Stimulated activated CD4-positive, alpha-beta T cell treated with anti-CD3 and anti-CD28 coated beads, Interleukin-4, amount 100 ng/mL, for 4 hours (primary cell): ENCODE data around the gene PPP1R14C.
"Not testable (repeated sequence)": the region's sequence is repeated elsewhere in the genome, so short reads cannot be mapped to it uniquely, and the experiment has no call there.

Source experiments
- DNase-seq, 2 experiments: peaks; one replicate each; pipeline ENCODE4 v3.0.0-alpha.2; 2020

Gene PPP1R14C, protein sequence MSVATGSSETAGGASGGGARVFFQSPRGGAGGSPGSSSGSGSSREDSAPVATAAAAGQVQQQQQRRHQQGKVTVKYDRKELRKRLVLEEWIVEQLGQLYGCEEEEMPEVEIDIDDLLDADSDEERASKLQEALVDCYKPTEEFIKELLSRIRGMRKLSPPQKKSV

DNA sequence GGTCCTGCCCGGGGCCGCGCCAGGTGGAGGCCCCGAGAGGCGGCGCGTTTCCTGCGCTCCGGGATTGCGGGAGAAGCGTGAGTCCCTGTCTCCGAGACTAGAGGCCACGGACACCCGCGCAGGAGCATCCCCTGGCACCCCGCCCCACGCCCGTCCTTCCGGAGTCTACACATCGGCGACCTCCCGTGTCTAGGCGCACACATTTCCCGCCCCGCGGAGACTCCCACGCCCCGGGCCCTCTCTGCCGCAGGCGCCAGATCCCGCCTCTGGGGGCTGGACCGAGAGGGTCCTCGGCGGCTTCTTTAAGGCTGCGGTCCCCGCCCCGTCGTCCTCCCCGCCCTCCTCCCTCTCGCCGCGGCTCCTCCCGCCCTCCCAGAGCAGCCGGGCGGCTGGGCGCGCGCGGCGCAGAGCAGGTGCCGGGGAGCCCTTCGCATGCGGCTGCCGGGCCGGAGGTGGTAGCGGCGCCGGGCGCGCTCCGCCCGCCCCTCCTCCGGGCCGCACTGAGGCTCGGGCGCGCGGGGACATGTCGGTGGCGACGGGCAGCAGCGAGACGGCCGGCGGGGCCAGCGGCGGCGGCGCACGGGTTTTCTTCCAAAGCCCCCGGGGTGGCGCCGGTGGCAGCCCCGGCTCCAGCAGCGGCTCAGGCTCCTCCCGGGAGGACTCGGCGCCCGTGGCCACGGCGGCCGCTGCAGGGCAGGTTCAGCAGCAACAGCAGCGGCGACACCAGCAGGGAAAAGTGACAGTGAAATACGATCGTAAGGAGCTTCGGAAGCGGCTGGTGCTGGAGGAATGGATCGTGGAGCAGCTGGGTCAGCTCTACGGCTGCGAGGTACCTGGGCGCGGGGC, at the start of gene PPP1R14C:
Gene PPP1R14C, plus strand, starts transcription at position 375 of the 846 bp plus-strand sequence. Its CDS starts 149 bp downstream, at position 524.
- DNase-seq = peak in 1 of 2 experiments; percentile 9

- no peak for DNase-seq
These were observed 49.4 kb upstream of the PPP1R14C start for GRCh38 chr6:150093397-150093796.

DNA sequence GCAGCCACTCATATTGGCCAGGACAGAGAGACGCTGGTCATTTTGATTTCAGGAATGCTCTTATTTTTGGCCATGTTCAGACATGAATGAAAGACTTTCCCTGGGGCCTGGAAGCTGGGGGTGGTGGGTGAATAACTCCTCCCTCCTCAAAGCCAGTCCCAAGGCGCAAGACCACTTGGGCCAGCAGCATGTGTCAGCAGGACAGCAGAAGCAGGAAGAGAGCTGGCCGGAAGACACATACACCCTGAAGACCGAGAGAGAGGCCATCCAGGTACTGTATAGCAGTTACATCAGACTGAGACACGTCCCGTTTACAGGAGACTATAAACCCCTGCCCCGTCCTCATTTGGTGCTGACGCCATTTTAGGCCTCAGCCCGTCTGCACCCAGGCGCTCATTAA, 44.7 kb upstream of the PPP1R14C start:
- no peak for DNase-seq

DNA sequence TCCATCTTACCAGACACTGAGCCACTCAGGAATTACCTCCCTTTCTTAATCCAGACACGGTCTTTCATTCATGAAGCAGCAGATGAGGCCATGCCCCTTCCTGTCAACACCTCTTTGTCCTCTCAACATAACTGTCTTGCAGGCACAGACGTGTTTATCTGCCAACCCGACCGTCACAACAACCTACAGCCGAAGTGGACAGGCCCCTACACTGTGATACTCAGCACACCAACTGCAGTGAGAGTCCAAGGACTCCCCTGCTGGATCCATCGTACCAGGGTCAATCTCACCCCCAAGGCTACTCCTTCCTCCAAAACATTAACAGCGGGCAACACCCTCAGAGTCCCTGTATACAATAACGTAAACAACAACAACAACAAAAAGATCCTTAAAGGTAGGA, 43.3 kb upstream of the PPP1R14C start:
- no peak for DNase-seq

DNA sequence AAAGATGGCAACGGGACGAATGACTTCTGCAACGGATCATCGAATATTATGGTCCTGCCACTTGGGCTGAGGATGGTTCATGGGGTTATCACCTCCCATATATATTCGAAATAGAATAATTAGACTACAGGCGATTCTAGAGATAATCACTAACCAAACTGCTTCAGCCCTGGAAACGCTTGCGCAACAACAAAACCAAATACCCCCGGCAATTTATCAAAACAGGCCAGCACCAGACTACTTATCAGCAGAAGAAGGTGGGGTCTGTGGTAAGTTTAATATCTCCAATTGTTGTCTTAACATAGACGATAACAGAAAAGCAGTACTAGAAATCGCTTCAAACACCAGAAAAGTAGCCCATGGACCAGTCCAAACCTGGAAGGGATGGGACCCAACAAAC, 42.9 kb upstream of the PPP1R14C start:
- DNase-seq = no peak

GRCh38 chr6:150100745-150101144, 42.1 kb upstream of the PPP1R14C start:
- DNase-seq = no peak

DNA sequence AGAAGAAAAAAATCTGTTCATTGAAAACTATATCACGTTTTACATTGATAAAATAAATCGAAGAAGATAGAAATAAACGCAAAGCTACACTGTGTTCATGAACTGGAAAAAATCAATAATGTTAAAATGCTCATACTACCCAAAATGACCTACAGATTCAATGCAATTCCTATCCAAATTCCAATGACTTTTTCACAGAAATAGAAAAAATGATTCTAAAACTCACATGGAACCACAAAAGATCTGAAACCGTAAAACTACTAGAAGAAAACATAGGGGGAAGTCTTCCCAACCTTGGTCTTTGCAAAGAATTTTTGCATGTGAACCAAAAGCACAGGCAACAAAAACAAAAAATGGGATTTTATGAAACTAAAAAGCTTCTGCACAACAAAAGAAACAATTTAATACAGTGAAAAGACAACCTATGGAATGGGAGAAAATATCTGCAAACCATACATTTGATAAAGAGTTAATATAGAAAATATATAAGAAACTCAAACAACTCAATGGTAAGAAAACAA, 40.0 kb upstream of the PPP1R14C start:
- no peak for DNase-seq

DNA sequence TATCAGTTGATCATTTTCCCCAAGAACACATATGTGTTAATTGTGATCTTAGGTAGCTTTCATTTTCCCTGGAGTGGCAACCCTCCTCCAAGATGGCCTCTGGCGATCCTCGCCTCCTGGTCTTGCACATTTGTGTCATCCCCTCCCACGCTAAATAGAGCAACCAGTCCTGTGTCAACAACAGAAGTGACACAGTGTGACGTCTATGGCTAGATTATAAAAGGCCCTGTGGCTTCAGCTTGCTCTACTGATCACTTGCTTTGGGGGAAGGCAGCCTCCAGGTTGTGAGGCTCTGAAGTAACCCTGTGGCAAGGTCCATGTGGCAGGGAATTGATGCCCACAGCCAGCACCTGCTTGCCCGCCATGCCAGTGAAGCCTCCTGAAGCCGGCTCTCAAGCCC, 30.6 kb upstream of the PPP1R14C start:
- DNase-seq = no peak

DNA sequence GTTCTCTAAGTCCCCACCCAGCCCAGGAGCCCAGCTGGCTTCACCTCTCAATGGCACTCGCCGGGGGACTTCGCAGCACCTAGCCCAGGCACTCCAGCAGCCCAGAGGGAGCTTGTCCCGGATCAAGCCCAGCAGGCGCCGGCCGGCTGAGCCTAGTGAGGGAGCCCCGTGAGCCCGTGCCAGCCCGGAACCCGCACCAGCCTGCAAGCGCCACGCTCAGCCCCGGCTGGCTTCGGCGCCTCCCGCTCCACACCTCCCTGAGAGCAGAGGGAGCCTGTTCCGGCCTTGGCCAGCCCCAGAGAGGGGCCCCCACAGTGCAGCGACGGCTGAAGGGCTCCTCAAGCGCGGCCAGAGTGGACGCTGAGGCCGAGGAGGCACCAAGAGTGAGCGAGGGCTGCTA, 27.1 kb upstream of the PPP1R14C start:
- no peak for DNase-seq

GRCh38 chr6:150116200-150116800, 26.5 kb upstream of the PPP1R14C start:
- no peak for DNase-seq

GRCh38 chr6:150118203-150118602, 24.6 kb upstream of the PPP1R14C start:
- no peak for DNase-seq

- DNase-seq = no peak
These were observed 24.2 kb upstream of the PPP1R14C start for GRCh38 chr6:150118627-150119026.

DNA sequence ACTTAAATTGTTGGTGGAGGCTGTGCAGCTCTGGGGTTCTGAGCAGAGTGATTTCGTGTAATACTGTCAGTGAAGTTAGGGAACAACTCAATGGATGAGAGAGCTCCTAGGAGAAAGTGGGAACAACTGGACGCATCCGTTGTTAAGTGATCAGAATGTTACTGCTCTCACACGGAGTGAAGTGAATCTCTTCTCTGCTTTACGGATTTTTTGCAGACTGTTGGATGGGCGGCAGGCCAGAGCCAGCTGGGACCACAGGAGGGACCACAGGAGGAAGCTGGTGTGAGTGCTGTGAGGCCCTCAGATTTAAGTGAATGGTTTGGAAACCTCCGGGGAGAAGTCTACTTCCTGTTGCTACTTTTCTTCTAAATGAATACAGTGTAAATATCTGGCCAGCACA, 23.7 kb upstream of the PPP1R14C start:
- DNase-seq = no peak

DNA sequence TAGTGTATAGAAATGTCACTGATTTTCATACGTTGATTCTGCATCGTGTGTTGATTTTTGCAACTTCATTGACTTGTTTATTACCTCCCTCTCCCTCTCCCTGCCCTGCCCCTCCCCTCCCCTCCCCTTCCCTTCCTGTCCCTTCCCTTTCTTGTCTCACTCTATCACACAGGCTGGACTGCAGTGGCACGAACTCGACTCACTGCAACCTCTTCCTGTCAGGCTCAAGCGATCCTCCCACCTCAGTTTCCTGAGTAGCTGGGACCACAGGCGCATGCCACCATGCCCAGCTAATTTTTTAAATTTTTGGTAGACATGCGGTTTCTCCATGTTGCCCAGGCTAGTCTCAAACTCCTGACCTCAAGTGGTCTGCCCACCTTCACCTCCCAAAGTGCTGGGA, 19.2 kb upstream of the PPP1R14C start:
- DNase-seq = no peak

- DNase-seq = no peak
These were observed 18.6 kb upstream of the PPP1R14C start for GRCh38 chr6:150124235-150124634.

GRCh38 chr6:150126641-150127291, 16.1 kb upstream of the PPP1R14C start:
- no peak for DNase-seq

- DNase-seq = no peak
These were observed 14.4 kb upstream of the PPP1R14C start for GRCh38 chr6:150128425-150128824.

DNA sequence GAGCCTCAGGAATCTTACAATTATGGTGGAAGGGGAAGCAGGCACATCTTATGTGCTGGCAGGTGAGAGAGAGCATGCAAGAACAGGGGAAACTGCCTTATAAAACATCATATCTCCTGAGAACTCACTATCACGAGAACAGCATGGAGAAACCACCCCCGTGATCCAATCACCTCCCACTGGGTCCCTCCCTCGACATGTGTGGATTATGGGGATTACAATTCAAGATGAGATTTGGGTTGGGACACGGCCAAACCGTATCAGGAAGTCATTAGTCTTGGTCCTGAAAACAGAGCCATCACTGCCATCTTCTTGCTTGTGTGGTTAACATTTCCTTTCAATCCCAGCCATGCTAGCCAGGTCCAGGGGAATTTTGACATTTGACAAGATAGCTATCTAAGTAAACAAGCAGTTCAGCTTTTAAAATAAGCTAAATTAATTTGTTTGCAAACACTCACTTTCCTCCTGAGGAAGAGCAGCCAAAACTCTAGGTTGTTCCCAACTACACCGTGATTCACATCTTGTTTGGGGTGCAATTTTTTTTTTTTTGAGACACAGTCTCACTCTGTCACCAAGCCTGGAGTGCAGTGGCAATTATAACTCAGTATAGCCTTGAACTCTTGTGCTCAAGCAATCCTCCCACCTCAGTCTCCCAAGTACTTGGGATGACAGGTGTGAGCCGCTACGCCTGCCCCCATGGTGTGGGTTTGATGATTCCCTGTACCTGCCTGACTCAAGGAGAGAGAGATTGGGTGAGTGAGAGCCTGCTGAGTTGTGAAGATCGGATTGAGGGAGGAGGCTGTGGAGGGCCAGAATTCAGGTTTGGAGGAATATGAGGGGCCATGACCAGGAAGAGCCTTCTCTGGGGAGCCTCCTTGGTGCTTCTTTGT, 13.0 kb upstream of the PPP1R14C start:
- DNase-seq = no peak

GRCh38 chr6:150133686-150134085, 9.2 kb upstream of the PPP1R14C start:
- no peak for DNase-seq

DNA sequence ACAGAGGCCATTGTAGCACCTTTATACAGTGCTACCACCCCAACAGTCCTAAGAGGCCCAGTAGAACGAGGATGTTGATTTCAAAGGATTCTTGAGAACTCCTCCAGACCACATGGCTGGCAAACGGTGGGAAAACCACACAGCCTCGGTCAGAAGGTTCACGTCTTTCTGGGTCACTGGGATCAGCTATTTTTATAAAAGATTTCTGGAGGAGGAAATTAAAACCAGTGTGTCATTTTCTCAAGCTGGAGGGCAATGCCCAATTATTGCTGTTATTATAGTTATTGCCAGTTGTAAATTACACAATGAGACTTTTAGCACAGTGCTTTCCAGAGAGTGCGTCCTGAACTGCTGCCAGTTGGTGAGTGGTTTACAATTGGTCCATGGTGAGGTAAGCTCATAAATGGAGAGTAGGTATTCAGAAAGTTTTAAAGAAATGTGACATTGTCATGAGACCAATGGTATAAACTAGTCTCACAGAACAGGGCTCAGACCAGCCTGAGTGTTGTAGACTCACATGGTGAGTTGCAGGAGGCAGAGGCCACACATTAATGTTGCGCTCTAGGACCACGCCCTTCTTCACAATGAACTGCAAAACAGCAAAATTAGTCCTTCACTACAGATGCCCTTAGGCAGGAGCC, 8.4 kb upstream of the PPP1R14C start:
- no peak for DNase-seq

GRCh38 chr6:150137711-150138110, 5.1 kb upstream of the PPP1R14C start:
- DNase-seq = not testable (repeated sequence)

GRCh38 chr6:150138638-150139037, 4.2 kb upstream of the PPP1R14C start:
- DNase-seq = no peak
